SU-DHL-6 (cell line): ENCODE results near the gene AOC3.
"Not testable (repeated sequence)": the region's sequence is repeated elsewhere in the genome, so short reads cannot be mapped to it uniquely, and the experiment has no call there.

Experiments used
- H2AFZ ChIP-seq: fragments of 200-600 bp; sonication (generic); 2 replicates; pipeline ENCODE4 v1.6.1; 2014; ENCODE audit warnings: low read depth, mild to moderate bottlenecking, moderate library complexity, mixed read lengths, antibody characterized with exemption, low read length; ENCODE audit not compliant: severe bottlenecking
- H3F3A ChIP-seq: fragments of 200-600 bp; shearing (Covaris generic); 2 replicates; pipeline ENCODE4 v1.6.0; 2016; ENCODE audit warnings: antibody characterized with exemption, mild to moderate bottlenecking; ENCODE audit not compliant: insufficient read depth
- H3K27ac ChIP-seq: fragments of 200-600 bp; sonication (generic); 2 replicates; pipeline ENCODE4 v1.5.1; 2016; ENCODE audit warnings: low read depth, mild to moderate bottlenecking, low read length, moderate library complexity, mixed read lengths
- H3K27me3 ChIP-seq: fragments of 200-600 bp; sonication (generic), shearing (Covaris generic); 2 replicates; pipeline ENCODE4 v1.6.0; 2014; ENCODE audit warnings: mild to moderate bottlenecking, low read length
- H3K36me3 ChIP-seq: fragments of 200-600 bp; sonication (generic); 2 replicates; pipeline ENCODE4 v1.6.1; 2014; ENCODE audit warnings: mild to moderate bottlenecking, low read length, mixed read lengths
- H3K4me2 ChIP-seq: fragments of 300-600, 200-600 bp; shearing (Covaris generic), sonication (generic); 2 replicates; pipeline ENCODE4 v1.6.0; 2014; ENCODE audit warnings: low read length, low read depth, mild to moderate bottlenecking; ENCODE audit not compliant: poor library complexity, severe bottlenecking
- H3K4me3 ChIP-seq: fragments of 200-600 bp; sonication (generic); 2 replicates; pipeline ENCODE4 v1.5.1; 2014; ENCODE audit warnings: antibody characterized with exemption, low read length, mild to moderate bottlenecking, mixed read lengths; ENCODE audit not compliant: insufficient read depth, poor library complexity, severe bottlenecking
- H3K79me2 ChIP-seq: fragments of 200-600 bp; sonication (generic); 2 replicates; pipeline ENCODE4 v1.6.1; 2014; ENCODE audit warnings: mild to moderate bottlenecking, low read length, moderate library complexity; ENCODE audit not compliant: insufficient read depth
- H3K9ac ChIP-seq: fragments of 200-600 bp; sonication (generic); 2 replicates; pipeline ENCODE4 v1.7.0; 2014; ENCODE audit warnings: mild to moderate bottlenecking, low read length
- H3K9me2 ChIP-seq: fragments of 200-600 bp; sonication (generic); replicated peaks from 2 replicates; pipeline ENCODE4 v1.6.1; 2014; ENCODE audit warnings: low read length; ENCODE audit not compliant: insufficient read depth
- H3K9me3 ChIP-seq: fragments of 200-600 bp; sonication (generic); 2 replicates; pipeline ENCODE4 v1.6.1; 2014; ENCODE audit warnings: low read length, mixed read lengths; ENCODE audit not compliant: insufficient read depth
- H4K20me1 ChIP-seq: fragments of 200-600 bp; sonication (generic); 2 replicates; pipeline ENCODE4 v1.6.1; 2014; ENCODE audit warnings: low read depth, mild to moderate bottlenecking, antibody characterized with exemption, low read length, moderate library complexity, mixed read lengths
- CTCF ChIP-seq: fragments of 200-600 bp; sonication (generic); IDR thresholded peaks from one replicate; pipeline ENCODE4 v1.5.1; 2017; ENCODE audit warnings: antibody characterized with exemption, mild to moderate bottlenecking, low read length, moderate library complexity; ENCODE audit not compliant: insufficient read depth, poor library complexity, severe bottlenecking
- EZH2phosphoT487 ChIP-seq: fragments of 200-600 bp; sonication (generic), shearing (Covaris generic); conservative IDR thresholded peaks from 2 replicates; pipeline ENCODE4 v1.6.1; 2018; ENCODE audit warnings: mild to moderate bottlenecking, antibody characterized with exemption, low read length, moderate library complexity, mixed read lengths

AOC3 gene

GRCh38 chr17:42898147-42898811 is 47.3 kb downstream of the AOC3 start:
- no peak overlapping the region for H3K4me3 ChIP-seq
- no peaks in the 10 kb centered on the region for H3K9me3 ChIP-seq
- H2AFZ ChIP-seq = no peak overlapping the region
- no peak overlapping the region for H3K4me2 ChIP-seq
- H4K20me1 ChIP-seq = no peaks in the 10 kb centered on the region
- H3K36me3 ChIP-seq = no peaks in the 10 kb centered on the region
- TF ChIP-seq CTCF (no peak), EZH2phosphoT487 (no peak)
- no peak overlapping the region for H3K9ac ChIP-seq
- H3K27me3 ChIP-seq = no peaks in the 10 kb centered on the region
- H3K27ac ChIP-seq = no peak overlapping the region
- no peaks in the 10 kb centered on the region for H3K79me2 ChIP-seq
- no peaks in the 10 kb centered on the region for H3F3A ChIP-seq
- H3K9me2 ChIP-seq = no peaks in the 10 kb centered on the region

GRCh38 chr17:42899981-42900380 is 49.0 kb downstream of the AOC3 start:
- not testable (repeated sequence) for H4K20me1 ChIP-seq, H3K4me3 ChIP-seq, H3K9me3 ChIP-seq, H2AFZ ChIP-seq, H3F3A ChIP-seq, H3K27ac ChIP-seq, H3K79me2 ChIP-seq, H3K27me3 ChIP-seq, H3K9me2 ChIP-seq, H3K36me3 ChIP-seq, H3K9ac ChIP-seq, H3K4me2 ChIP-seq

GRCh38 chr17:42900460-42901331 is 49.7 kb downstream of the AOC3 start, which contains the start of gene G6PC1:
G6PC1 (plus strand) TSS chr17:42900799; CDS start chr17:42900877, 78 bp downstream.
- H3K27me3 ChIP-seq = no peaks in the 10 kb centered on the region
- H3K79me2 ChIP-seq = no peaks in the 10 kb centered on the region
- H2AFZ ChIP-seq = no peak within 1 kb of the TSS
- TF ChIP-seq CTCF (no peak), EZH2phosphoT487 (no peak)
- no peak within 1 kb of the TSS for H3K27ac ChIP-seq
- H4K20me1 ChIP-seq = no peaks in the 10 kb centered on the region
- H3K36me3 ChIP-seq = no peaks in the 10 kb centered on the region
- H3K9ac ChIP-seq = no peak within 1 kb of the TSS
- no peak within 1 kb of the TSS for H3K4me2 ChIP-seq
- no peaks in the 10 kb centered on the region for H3K9me2 ChIP-seq
- H3K9me3 ChIP-seq = no peaks in the 10 kb centered on the region
- H3K4me3 ChIP-seq = no peak within 1 kb of the TSS
- no peaks in the 10 kb centered on the region for H3F3A ChIP-seq
